Limb (tissue), 2 donors: Measurements from ENCODE around the gene CHAF1B.
A peak's percentile ranks its signal among the peaks of the same experiment; 100 is the strongest.
"Not testable (repeated sequence)": the region's sequence is repeated elsewhere in the genome, so short reads cannot be mapped to it uniquely, and the experiment has no call there.

ENCODE experiments used
- DNase-seq, 2 donors: peaks; one replicate each; pipeline ENCODE4 v3.0.0-alpha.2; 2016; ENCODE audit errors: extremely low spot score in 2 of 2

CHAF1B gene

GRCh38 chr21:36388096-36388495, 2.9 kb downstream of the CHAF1B start:
- no peak for DNase-seq

DNA sequence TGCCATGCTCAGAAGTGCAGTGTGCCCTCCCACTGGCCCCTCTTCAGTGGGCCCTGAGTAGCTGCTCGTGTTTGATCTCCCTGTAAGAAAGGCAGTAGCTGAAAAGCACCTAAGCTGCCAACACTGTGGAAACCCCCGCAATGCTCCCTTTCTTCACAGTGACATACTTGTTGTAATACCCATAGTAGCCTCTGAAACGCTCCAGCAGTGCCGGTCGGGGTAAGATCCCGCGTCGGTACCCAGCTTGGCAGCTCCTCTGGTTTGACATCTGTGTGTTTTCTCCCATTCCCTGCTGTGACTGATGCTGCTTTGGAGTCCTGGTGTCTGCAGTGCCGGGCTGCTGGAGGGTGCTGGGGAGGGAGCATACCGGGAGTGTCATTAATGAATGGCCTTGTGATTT, 3.6 kb downstream of the CHAF1B start:
- no peak for DNase-seq

DNA sequence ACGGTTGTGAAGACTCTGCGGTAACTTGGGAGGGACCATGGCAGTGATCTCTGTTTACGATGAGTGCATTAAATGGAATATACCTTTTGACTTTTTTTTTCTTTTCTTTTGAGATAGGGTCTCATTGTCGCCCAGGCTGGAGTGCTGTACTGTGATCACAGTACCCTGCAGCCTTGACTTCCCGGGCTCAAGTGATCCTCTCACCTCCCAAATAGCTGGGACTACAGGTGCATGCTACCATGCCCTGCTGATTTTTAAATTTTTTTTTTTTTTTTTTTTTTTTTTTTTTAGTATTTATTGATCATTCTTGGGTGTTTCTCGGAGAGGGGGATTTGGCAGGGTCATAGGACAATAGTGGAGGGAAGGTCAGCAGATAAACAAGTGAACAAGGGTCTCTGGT, 6.5 kb downstream of the CHAF1B start:
- not testable (repeated sequence) for DNase-seq

DNA sequence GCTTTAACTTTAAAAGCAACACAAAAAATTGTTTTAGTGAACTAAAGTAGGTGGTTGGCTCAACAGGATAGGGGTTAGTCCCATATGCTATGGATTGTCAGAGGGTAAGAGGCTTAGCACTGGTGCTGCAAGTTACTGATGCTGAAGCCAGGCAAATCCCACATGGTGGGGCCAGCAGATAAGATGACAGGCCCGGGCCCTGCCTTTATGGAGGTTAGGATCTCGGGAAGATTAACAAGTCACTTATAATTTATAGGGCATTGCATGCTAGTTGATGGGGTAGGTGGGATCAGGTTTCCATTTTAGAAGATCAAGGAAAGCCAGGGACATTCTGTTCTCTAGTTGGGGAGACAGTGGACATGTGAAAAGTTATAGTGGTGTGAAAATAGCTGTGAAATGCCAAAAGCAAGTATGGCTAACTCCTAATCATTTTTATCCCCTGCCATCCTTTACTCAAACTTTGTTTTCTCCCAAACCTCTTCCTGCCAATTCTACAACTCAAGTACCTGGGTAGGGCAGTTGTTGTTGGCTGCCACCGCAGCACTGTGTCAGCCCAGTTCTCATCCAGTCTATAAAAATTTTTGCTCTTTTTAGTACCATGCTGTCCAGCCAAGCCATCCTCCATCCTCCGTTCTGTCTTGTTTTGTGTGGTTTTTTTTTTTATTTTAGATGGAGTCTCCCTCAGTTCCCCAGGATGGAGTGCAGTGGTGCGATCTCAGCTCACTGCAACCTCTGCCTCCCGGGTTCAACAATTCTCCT, 10.3 kb downstream of the CHAF1B start:
- DNase-seq = no peak

- no peak for DNase-seq
Measured at GRCh38 chr21:36396325-36396724, 11.1 kb downstream of the CHAF1B start.

- no peak for DNase-seq
Measured at GRCh38 chr21:36396971-36397370, 11.8 kb downstream of the CHAF1B start.

DNA sequence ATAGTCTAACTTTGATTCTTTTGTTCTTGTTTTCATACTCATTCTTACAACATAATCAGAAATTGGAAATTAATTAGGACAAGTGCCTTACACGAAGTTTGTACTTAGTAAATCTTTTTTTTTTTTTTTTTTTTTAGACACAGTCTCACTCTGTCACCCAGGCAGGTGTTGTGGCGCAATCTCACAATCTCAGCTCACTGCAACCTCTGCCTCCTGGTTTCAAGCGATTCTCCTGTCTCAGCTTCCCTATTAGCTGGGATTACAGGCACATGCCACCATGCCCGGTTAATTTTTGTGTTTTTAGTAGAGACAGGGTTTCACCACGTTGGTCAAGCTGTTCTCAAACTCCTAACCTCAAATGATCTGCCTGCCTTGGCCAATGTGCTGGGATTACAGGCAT, 12.4 kb downstream of the CHAF1B start:
- DNase-seq = no peak

GRCh38 chr21:36399736-36400135, 14.5 kb downstream of the CHAF1B start:
- not testable (repeated sequence) for DNase-seq

DNA sequence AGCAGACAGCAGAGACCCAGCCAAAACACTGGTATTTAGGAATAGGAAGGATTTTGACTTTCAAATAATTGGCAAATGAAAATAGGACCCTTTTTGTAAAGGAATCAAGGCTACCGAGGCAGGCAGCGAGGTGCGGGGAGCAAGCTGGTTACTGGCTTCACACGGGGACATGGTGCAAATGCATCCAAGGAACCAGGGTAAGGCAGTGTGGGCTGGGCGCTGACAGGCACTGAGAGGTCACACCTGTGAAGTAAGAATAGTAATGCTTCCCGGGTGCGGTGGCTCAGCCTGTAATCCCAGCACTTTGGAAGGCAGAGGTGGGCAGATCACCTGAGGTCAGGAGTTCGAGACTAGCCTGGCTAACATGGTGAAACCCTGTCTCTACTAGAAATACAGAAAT, 15.5 kb downstream of the CHAF1B start:
- no peak for DNase-seq

DNA sequence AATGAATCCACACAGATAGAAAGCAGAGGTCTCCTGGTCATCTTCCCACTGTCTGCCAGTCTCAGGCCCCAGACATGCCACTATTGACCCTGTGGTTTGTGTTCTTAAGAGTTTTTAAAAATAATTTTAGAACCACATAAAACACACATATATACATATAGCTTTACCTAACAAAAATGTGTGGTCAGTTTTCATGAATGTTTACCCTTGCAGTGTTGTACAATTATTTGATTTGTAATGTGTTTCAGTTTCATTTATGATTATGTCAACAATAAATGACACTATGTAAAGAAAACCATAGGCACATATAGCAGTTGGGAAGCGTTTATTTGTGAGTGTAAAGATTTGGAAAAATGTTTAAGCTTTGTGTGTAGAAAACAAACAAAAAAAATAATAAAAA, 17.1 kb downstream of the CHAF1B start:
- no peak for DNase-seq

DNA sequence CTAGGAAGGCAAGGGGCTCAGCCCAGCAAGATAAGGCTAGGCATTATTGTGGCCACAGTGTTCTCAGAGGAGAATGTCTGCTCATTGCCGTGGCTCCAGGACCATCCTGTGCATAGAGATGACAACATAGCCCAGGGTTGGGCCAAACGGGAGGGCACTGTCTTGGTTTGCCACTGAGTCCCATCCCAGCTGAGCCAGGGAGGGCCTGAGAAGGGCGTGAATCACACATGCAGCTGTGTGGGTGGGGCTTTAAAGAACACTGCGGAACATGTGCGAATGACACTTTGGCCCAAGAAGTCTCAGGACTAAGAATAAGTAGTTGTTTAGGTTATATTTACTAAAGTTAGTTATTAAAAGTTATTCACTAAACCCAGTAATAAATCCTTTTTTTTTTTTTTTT, 18.5 kb downstream of the CHAF1B start:
- no peak for DNase-seq

DNA sequence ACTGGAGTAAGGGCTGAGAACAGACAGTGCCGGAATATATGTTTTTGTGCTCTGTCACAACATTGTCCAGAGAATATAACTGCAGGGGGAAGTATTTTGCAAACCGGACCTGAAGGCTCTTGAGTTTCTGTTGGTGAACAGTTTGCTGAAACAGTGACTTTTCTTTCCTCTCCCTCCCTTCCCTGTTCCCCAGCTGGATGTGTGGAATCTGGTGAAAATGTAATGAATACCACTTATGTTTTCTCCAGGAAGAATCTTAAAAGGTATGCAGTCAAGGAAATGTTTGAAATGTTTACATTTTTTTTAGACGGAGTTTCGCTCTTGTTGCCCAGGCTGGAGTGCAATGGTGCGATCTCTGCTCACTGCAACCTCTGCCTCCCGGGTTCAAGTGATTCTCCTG, 23.4 kb downstream of the CHAF1B start:
- no peak for DNase-seq

DNA sequence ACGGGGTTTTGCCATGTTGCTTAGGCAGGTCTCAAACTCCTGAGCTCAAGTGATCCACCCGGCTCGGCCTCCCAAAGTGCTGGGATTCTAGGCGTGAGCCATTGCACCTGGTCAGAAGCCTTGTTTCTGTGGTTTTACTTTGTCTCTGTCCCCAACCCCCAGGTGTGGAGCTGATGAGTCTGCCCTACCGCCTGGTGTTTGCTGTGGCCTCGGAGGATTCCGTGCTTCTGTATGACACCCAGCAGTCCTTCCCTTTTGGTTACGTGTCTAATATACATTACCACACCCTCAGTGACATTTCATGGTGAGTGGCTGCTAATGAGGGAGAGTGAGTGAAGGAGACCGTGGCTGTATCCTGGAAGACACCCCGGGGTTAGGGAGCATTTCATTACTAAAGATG, 26.1 kb downstream of the CHAF1B start:
- DNase-seq = no peak

DNA sequence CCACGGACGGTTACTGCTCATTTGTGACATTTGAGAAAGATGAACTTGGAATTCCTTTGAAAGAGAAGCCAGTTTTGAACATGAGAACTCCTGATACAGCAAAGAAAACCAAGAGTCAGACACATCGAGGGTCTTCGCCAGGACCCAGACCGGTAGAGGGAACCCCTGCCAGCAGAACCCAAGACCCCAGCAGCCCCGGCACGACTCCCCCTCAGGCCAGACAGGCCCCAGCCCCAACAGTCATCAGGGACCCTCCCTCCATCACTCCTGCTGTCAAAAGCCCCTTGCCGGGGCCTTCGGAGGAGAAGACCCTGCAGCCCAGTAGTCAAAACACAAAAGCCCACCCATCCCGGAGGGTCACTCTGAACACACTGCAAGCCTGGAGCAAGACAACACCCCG, 27.7 kb downstream of the CHAF1B start:
- DNase-seq = no peak

DNA sequence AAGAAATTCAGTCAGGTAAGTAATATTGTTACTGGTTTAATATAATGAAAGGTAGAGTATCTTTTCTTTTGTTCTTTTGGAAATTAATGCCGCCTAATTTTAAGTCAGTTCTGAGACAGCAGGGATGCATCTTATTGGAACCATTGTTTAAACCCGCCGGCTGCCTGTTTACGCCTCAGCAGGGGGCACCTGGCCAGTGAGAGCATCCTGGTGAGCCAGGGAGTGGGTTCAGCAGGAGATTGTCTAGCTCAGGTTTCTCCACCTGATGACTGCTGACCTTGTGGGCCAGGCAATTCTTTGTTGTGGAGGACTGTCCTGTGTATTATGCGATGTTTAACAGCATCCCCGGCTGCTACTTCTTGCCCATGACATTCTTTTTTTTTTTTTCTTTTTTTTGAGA, 30.2 kb downstream of the CHAF1B start:
- no peak for DNase-seq

GRCh38 chr21:36419241-36419640, 34.0 kb downstream of the CHAF1B start:
- no peak for DNase-seq

GRCh38 chr21:36419996-36420395, 34.8 kb downstream of the CHAF1B start:
- DNase-seq = peak; percentile 83 to 86

GRCh38 chr21:36420571-36421339, 35.6 kb downstream of the CHAF1B start:
- no peak for DNase-seq

- DNase-seq = peak in 1 of 2 donors; percentile 60
Measured at GRCh38 chr21:36422279-36423098, 37.3 kb downstream of the CHAF1B start.

DNA sequence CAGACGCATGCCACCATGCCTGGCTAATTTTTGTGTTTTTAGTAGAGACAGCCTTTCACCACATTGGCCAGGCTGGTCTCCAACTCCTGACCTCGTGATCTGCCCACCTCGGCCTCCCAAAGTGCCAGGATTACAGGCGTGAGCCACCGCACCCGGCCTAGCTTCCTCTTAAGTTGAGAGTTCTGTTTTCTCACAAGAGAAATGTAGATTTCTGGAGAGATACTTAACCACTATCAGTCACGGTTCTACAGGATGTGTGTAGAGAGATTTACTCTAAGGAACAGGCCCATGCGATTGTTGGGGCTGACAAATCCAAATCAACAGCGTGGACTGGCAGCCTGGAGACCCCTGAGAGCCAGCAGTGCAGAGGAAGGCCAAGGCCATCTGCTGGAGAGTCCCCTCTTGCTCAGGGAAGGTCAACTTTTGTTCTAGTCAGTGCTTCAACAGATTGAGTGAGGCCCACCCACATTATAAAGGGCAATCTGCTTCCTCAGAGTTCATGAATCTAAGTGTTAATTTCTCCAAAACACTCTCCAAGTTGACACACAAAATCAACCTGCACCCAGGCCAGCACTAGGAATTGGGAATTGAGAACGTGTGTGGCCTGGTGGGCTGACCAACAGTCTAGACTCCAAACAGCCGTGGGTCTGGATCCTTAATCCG, 38.7 kb downstream of the CHAF1B start:
- no peak for DNase-seq

GRCh38 chr21:36424592-36424991, 39.4 kb downstream of the CHAF1B start:
- no peak for DNase-seq

DNA sequence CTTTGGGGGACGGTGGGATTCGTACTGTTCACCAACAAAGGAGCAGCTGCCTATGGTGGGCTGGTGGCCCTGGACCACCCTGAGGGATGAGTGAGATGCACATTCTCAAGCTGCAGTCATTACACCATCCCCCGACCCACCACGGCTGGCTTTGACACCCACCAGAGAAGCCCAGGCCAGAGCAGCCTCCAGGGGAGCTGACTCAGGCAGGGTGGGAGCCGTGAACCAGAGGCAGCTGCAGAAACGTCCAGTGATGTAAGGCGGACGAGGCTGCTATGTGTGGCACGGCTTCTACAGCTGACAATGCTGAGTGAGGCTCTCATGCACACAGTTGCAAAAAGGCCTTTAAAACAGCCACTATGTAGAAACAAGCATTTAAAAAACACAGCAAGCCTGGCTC, 40.1 kb downstream of the CHAF1B start:
- DNase-seq = no peak
